GM19324 (cell line): ENCODE measurements around the gene CNR1.

Experiments used
- ATAC-seq: cut with Tn5 transposase; IDR thresholded peaks from one replicate; pipeline ENCODE4 v1.9.1; 2021; ENCODE audit warnings: mild to moderate bottlenecking, moderate library complexity; ENCODE audit not compliant: unreplicated experiment, low FRiP score

CNR1 gene

GRCh38 chr6:88144637-88145297, 21.4 kb downstream of the CNR1 start:
- no peak for ATAC-seq

DNA sequence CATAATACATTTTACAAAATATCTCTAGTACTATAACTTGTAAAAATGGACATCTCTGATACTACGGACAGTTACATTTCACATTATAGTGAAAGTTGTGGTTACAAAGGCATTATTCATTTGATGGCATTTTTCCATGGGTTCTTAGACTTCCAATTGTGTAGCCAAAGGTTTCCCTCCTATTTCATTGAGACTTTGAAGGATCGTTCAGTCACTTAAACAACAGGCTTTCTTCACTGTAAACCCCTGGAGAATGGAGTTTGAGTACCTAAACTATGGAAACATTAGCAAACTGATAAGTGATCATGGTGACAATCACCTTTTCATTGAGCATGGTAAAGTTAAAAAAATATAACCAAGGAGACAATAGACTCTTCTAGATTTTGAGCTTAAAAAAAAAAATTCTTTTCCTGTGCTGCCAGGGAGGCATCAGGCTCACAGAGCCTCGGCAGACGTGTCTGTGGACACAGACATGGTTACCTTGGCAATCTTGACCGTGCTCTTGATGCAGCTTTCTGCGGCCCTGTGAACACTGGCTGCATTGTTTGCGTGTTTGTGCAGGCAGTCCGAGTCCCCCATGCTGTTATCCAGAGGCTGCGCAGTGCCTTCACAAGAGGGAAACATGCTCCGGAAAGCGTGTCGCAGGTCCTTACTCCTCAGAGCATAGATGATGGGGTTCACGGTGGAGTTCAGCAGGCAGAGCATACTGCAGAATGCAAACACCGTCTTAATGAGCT, 22.6 kb downstream of the CNR1 start:
- no peak for ATAC-seq

- no peak for ATAC-seq
These were observed 23.9 kb downstream of the CNR1 start for GRCh38 chr6:88142297-88142668.

DNA sequence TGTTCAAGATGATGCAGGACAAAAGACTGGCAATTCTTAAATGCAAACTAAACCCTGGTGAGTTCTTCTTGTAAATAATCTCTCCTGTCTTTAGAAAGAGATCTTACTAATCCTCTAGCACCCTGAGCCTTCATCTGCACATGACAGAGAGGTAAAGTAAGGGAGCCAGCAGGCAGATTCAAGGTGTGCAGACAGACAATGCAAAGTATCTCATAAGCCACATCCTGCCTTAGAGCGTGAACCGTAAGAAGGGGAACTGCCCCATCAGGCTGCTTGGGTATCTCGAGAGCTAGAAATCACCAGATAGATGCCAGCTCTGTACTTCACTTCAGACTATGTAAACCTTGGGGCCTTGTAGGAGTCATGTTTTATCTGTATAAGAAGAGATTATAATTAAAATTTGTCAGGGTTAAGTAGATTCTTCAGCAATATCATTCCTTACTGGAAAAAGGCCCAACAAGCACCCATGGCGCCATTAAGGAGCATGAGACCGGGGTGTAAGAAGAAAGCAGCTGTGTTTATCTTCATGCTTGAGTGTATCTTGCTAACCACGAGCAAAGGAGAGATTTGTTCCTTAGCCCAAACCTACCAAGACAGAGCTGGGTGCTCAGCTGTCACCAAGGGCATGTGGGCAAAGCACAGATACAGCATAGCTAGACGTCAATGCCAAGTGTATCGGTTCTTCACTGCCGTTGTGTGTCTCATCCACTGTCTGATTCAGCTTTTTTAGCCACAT, 24.4 kb downstream of the CNR1 start:
- peak; percentile 97 for ATAC-seq

GRCh38 chr6:88137915-88138314, 28.2 kb downstream of the CNR1 start:
- ATAC-seq, result no peak

GRCh38 chr6:88135578-88136114, 30.5 kb downstream of the CNR1 start:
- peak; percentile 77 for ATAC-seq

- ATAC-seq, result no peak
These were observed 31.6 kb downstream of the CNR1 start for GRCh38 chr6:88134575-88134974.

GRCh38 chr6:88133718-88134117, 32.4 kb downstream of the CNR1 start:
- ATAC-seq, result no peak

GRCh38 chr6:88124925-88125557, 41.1 kb downstream of the CNR1 start:
- no peak for ATAC-seq

DNA sequence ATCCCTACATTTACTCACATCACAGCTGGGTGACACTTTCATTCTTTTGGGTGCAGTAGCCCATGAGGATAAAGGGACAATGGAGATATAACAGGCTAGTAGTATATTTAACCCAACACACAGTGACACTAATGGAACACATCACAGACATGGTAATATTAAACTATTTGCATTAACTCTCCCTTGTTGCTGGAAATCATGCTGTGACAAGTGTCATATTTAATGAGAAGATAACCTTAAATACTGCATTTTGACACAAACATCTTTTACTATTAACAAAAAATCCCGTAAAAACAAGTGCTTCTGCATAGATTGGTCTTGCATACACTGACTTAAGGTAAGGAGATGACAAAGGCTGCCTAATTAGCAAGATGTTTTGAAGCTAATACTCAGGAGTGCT, 45.5 kb downstream of the CNR1 start:
- no peak for ATAC-seq

DNA sequence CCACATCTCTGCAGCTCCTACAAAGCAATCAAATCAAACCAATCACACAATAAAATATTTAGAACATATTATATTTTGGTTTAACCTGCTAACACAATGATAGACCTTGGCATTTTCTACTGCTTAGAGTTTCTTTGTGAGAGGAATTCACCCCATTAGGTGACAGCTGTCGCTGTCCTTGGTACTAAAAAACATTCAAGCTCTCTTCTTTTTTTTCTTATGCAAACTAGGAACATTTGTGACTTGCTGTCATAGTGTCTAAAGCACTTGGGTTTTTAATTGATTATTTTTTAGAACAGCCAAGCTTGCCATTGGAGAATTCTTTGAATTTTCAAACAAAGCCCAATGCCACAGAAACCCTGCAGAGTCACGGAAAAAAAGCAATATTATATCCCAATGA, 46.4 kb downstream of the CNR1 start:
- no peak for ATAC-seq

DNA sequence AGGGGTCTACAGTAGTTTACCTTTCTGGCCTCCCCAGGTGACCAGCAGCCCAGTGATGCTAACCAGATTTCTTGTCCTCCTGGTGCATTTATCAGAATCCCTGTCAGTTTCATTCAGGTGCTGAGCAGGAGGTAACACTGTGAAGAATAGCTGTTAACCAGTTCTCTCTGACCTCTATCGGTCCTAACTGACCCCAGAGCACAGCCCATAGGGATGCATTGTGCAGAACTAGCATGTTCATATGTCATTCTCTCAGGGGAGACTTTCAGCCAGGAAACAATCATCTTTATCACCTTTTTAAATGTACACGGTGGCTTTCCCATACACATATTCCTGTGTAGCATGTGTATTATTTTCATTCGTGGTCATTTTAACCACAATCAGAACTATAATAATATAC, 49.9 kb downstream of the CNR1 start:
- no peak for ATAC-seq

- ATAC-seq, result no peak
These were observed 50.8 kb downstream of the CNR1 start for GRCh38 chr6:88115307-88115706.

GRCh38 chr6:88114838-88115237, 51.3 kb downstream of the CNR1 start:
- no peak for ATAC-seq

- no peak for ATAC-seq
These were observed 54.2 kb downstream of the CNR1 start for GRCh38 chr6:88111991-88112390.

DNA sequence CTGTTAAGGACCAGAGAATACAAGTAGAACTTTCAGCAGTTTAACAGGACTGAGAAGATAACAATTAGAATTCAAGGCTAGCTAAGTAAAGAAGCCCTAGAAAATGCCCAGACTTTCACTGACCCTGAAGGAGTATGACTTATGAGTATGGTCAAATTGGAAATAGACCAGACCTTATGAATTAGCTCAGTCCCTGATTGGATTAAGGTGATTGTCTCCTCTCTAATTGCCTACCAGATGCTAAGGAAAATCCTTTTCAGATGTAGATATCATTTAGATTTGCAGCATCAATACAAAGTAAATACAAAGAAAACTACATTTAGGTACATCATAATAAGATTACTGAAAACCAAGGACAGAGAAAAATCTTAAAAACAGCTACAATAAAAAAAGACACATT, 58.9 kb downstream of the CNR1 start:
- no peak for ATAC-seq

GRCh38 chr6:88105741-88106340, 60.3 kb downstream of the CNR1 start:
- ATAC-seq, result no peak
